Raji (cell line): ENCODE data around the gene SYTL3.

Experiments used
- POLR2A ChIP-seq: IDR thresholded peaks from 2 replicates; pipeline ENCODE4 v1.6.1; 2011; ENCODE audit warnings: low read depth, low read length, control low read depth; ENCODE audit not compliant: insufficient read depth

SYTL3 gene

GRCh38 chr6:158752613-158753012, 102.8 kb downstream of the SYTL3 start:
- no peak for TF ChIP-seq POLR2A

GRCh38 chr6:158753811-158754210, 104.0 kb downstream of the SYTL3 start:
- no peak for TF ChIP-seq POLR2A

- no peak for TF ChIP-seq POLR2A
These were observed 104.9 kb downstream of the SYTL3 start for GRCh38 chr6:158754738-158755137.

- no peak for TF ChIP-seq POLR2A
These were observed 105.8 kb downstream of the SYTL3 start for GRCh38 chr6:158755636-158756035.

GRCh38 chr6:158756126-158756525, 106.3 kb downstream of the SYTL3 start:
- TF ChIP-seq POLR2A: no peak

- no peak for TF ChIP-seq POLR2A
These were observed 107.3 kb downstream of the SYTL3 start for GRCh38 chr6:158756977-158757752.

- no peak for TF ChIP-seq POLR2A
These were observed 107.9 kb downstream of the SYTL3 start for GRCh38 chr6:158757753-158758090.

- TF ChIP-seq POLR2A: no peak
These were observed 108.6 kb downstream of the SYTL3 start for GRCh38 chr6:158758451-158758860.

GRCh38 chr6:158758941-158759479, 109.2 kb downstream of the SYTL3 start:
- no peak for TF ChIP-seq POLR2A

- no peak for TF ChIP-seq POLR2A
These were observed 110.2 kb downstream of the SYTL3 start for GRCh38 chr6:158759966-158760617.

- no peak for TF ChIP-seq POLR2A
These were observed 110.9 kb downstream of the SYTL3 start for GRCh38 chr6:158760618-158761250.

GRCh38 chr6:158761746-158762145, 111.9 kb downstream of the SYTL3 start:
- TF ChIP-seq POLR2A: no peak

- no peak for TF ChIP-seq POLR2A
These were observed 113.1 kb downstream of the SYTL3 start for GRCh38 chr6:158762787-158763433.

GRCh38 chr6:158763434-158764182, 113.8 kb downstream of the SYTL3 start:
- no peak for TF ChIP-seq POLR2A

GRCh38 chr6:158764183-158764849, 114.5 kb downstream of the SYTL3 start:
- no peak for TF ChIP-seq POLR2A

GRCh38 chr6:158764926-158765325, 115.1 kb downstream of the SYTL3 start:
- no peak for TF ChIP-seq POLR2A
